WTC11 (cell line): Measurements from ENCODE around the gene ADAM22. TPM values are rescaled to one million over a fixed set of nuclear protein-coding genes. Genes with fewer than 3 reads are reported as not detected.

Source experiments
- ATAC-seq: fragments of 200-7000 bp; cut with Tn5 transposase; 2 replicates; pipeline ENCODE4 v1.10.0; 2021; ENCODE audit warnings: mild to moderate bottlenecking, moderate library complexity
- CTCF ChIA-PET: fragments of 300-600 bp; sonication (Branson Sonifier 250); formaldehyde crosslinking; loops from one replicate; lab custom pipeline; 2021; ENCODE audit warnings: antibody characterized with exemption; lab: Charles Lee
- POLR2A ChIA-PET: fragments of 350-600 bp; sonication (Branson Sonifier 250); formaldehyde crosslinking; loops from one replicate; lab custom pipeline; 2021; ENCODE audit warnings: antibody characterized with exemption; lab: Charles Lee
- DNase-seq: peaks from one replicate; pipeline ENCODE4 v3.0.0; 2021; ENCODE audit warnings: low spot score
- H3K27ac Mint-ChIP-seq: 2 replicates; pipeline ENCODE4 v1.8.0; 2021; ENCODE audit warnings: mixed read lengths
- H3K27me3 Mint-ChIP-seq: 2 replicates; pipeline ENCODE4 v1.8.0; 2021; ENCODE audit warnings: low read depth, mild to moderate bottlenecking, moderate library complexity, mixed read lengths
- H3K36me3 Mint-ChIP-seq: 2 replicates; pipeline ENCODE4 v1.8.0; 2021; ENCODE audit warnings: mixed read lengths
- H3K4me1 Mint-ChIP-seq: 2 replicates; pipeline ENCODE4 v1.8.0; 2022; ENCODE audit warnings: mixed read lengths
- H3K4me3 Mint-ChIP-seq: 2 replicates; pipeline ENCODE4 v1.8.0; 2021; ENCODE audit warnings: mild to moderate bottlenecking, moderate library complexity, mixed read lengths
- H3K9me3 Mint-ChIP-seq: 2 replicates; pipeline ENCODE4 v1.8.0; 2021; ENCODE audit warnings: mixed read lengths
- CREB1 ChIP-seq: sonication (generic); formaldehyde crosslinking; IDR thresholded peaks from 2 replicates; pipeline ENCODE4 v1.8.0; 2023; ENCODE audit warnings: mild to moderate bottlenecking, missing genetic modification reagents
- E2F4 ChIP-seq: sonication (generic); formaldehyde crosslinking; IDR thresholded peaks from 2 replicates; pipeline ENCODE4 v1.8.1; 2022; ENCODE audit warnings: low read depth, mild to moderate bottlenecking, moderate library complexity, missing genetic modification reagents, borderline replicate concordance
- FOXP4 ChIP-seq: sonication (generic); formaldehyde crosslinking; IDR thresholded peaks from 2 replicates; pipeline ENCODE4 v1.8.0; 2022; ENCODE audit warnings: mild to moderate bottlenecking, missing genetic modification reagents
- GTF2I ChIP-seq: fragments of 250-450 bp; sonication (Bioruptor Pico); conservative IDR thresholded peaks from 2 replicates; pipeline ENCODE4 v1.4.0; 2021; ENCODE audit warnings: mild to moderate bottlenecking
- HMGA2 ChIP-seq: fragments of 250-450 bp; sonication (Bioruptor Pico); IDR thresholded peaks from 2 replicates; pipeline ENCODE4 v1.4.0; 2021; ENCODE audit warnings: mild to moderate bottlenecking, moderate library complexity
- NFE2L1 ChIP-seq: sonication (generic); formaldehyde crosslinking; IDR thresholded peaks from 2 replicates; pipeline ENCODE4 v1.8.1; 2023; ENCODE audit warnings: missing genetic modification reagents
- NR1H2 ChIP-seq: sonication (generic); formaldehyde crosslinking; IDR thresholded peaks from 2 replicates; pipeline ENCODE4 v1.9.0; 2021; ENCODE audit warnings: mild to moderate bottlenecking, moderate library complexity, missing genetic modification reagents
- ZNF512 ChIP-seq: sonication (generic); formaldehyde crosslinking; IDR thresholded peaks from 2 replicates; pipeline ENCODE4 v1.8.1; 2022; ENCODE audit warnings: missing genetic modification reagents, borderline replicate concordance
- total RNA-seq: library from RNA; stranded (reverse); gene quantifications from 3 replicates; pipeline ENCODE4 v1.2.3, GENCODE V29; 2021
- TF ChIP-seq, protein P1 (sequence below): sonication (generic); formaldehyde crosslinking; IDR thresholded peaks from 2 replicates; pipeline ENCODE4 v1.8.0; 2023; ENCODE audit warnings: mild to moderate bottlenecking, missing genetic modification reagents
- TF ChIP-seq, protein P2 (sequence below): sonication (generic); formaldehyde crosslinking; IDR thresholded peaks from 2 replicates; pipeline ENCODE4 v1.8.0; 2022; ENCODE audit warnings: missing genetic modification reagents
- TF ChIP-seq, protein P3 (sequence below): fragments of 250-450 bp; sonication (Bioruptor Pico); IDR thresholded peaks from 2 replicates; pipeline ENCODE4 v1.9.0; 2021; ENCODE audit warnings: mild to moderate bottlenecking
- TF ChIP-seq, protein P4 (sequence below): sonication (generic); formaldehyde crosslinking; IDR thresholded peaks from 2 replicates; pipeline ENCODE4 v1.8.1; 2023; ENCODE audit warnings: mild to moderate bottlenecking, missing genetic modification reagents, moderate library complexity

Gene ADAM22
- total RNA-seq, 1 experiment from 2014 or later, result 12.4 TPM

DNA sequence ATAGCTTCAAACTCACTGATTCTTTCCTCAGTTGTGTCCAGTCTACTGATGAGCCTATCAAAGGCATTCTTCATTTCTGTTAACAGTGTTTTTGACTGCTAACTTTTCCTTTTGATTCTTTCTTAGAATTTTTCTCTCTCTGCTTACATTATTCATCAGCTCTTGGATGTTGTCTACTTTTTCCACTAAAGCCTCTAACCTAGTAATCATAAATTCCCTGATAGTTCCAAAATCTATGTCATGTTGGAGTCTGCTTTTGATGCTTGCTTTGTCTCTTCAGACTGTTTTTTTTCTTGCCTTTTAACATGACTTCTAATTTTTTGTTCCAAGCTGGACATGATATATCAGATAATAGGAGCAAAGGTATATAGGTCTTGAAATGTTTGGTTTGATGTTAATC lies 78.0 kb downstream of the ADAM22 start:
- TF ChIP-seq CREB1 (CRISPR knock-in tag) (no peak), NFE2L1 (CRISPR knock-in tag) (no peak), E2F4 (CRISPR knock-in tag) (no peak), GTF2I (CRISPR knock-in tag) (no peak), HMGA2 (no peak), NR1H2 (CRISPR knock-in tag) (no peak), ZNF512 (CRISPR knock-in tag) (no peak), FOXP4 (no peak)
- TF ChIP-seq, protein P1, sequence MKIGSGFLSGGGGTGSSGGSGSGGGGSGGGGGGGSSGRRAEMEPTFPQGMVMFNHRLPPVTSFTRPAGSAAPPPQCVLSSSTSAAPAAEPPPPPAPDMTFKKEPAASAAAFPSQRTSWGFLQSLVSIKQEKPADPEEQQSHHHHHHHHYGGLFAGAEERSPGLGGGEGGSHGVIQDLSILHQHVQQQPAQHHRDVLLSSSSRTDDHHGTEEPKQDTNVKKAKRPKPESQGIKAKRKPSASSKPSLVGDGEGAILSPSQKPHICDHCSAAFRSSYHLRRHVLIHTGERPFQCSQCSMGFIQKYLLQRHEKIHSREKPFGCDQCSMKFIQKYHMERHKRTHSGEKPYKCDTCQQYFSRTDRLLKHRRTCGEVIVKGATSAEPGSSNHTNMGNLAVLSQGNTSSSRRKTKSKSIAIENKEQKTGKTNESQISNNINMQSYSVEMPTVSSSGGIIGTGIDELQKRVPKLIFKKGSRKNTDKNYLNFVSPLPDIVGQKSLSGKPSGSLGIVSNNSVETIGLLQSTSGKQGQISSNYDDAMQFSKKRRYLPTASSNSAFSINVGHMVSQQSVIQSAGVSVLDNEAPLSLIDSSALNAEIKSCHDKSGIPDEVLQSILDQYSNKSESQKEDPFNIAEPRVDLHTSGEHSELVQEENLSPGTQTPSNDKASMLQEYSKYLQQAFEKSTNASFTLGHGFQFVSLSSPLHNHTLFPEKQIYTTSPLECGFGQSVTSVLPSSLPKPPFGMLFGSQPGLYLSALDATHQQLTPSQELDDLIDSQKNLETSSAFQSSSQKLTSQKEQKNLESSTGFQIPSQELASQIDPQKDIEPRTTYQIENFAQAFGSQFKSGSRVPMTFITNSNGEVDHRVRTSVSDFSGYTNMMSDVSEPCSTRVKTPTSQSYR (CRISPR knock-in tag), result no peak
- TF ChIP-seq, protein P2, sequence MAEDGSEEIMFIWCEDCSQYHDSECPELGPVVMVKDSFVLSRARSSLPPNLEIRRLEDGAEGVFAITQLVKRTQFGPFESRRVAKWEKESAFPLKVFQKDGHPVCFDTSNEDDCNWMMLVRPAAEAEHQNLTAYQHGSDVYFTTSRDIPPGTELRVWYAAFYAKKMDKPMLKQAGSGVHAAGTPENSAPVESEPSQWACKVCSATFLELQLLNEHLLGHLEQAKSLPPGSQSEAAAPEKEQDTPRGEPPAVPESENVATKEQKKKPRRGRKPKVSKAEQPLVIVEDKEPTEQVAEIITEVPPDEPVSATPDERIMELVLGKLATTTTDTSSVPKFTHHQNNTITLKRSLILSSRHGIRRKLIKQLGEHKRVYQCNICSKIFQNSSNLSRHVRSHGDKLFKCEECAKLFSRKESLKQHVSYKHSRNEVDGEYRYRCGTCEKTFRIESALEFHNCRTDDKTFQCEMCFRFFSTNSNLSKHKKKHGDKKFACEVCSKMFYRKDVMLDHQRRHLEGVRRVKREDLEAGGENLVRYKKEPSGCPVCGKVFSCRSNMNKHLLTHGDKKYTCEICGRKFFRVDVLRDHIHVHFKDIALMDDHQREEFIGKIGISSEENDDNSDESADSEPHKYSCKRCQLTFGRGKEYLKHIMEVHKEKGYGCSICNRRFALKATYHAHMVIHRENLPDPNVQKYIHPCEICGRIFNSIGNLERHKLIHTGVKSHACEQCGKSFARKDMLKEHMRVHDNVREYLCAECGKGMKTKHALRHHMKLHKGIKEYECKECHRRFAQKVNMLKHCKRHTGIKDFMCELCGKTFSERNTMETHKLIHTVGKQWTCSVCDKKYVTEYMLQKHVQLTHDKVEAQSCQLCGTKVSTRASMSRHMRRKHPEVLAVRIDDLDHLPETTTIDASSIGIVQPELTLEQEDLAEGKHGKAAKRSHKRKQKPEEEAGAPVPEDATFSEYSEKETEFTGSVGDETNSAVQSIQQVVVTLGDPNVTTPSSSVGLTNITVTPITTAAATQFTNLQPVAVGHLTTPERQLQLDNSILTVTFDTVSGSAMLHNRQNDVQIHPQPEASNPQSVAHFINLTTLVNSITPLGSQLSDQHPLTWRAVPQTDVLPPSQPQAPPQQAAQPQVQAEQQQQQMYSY (CRISPR knock-in tag), result no peak
- TF ChIP-seq, protein P3, sequence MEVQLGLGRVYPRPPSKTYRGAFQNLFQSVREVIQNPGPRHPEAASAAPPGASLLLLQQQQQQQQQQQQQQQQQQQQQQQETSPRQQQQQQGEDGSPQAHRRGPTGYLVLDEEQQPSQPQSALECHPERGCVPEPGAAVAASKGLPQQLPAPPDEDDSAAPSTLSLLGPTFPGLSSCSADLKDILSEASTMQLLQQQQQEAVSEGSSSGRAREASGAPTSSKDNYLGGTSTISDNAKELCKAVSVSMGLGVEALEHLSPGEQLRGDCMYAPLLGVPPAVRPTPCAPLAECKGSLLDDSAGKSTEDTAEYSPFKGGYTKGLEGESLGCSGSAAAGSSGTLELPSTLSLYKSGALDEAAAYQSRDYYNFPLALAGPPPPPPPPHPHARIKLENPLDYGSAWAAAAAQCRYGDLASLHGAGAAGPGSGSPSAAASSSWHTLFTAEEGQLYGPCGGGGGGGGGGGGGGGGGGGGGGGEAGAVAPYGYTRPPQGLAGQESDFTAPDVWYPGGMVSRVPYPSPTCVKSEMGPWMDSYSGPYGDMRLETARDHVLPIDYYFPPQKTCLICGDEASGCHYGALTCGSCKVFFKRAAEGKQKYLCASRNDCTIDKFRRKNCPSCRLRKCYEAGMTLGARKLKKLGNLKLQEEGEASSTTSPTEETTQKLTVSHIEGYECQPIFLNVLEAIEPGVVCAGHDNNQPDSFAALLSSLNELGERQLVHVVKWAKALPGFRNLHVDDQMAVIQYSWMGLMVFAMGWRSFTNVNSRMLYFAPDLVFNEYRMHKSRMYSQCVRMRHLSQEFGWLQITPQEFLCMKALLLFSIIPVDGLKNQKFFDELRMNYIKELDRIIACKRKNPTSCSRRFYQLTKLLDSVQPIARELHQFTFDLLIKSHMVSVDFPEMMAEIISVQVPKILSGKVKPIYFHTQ (CRISPR knock-in tag), result no peak
- TF ChIP-seq, protein P4, sequence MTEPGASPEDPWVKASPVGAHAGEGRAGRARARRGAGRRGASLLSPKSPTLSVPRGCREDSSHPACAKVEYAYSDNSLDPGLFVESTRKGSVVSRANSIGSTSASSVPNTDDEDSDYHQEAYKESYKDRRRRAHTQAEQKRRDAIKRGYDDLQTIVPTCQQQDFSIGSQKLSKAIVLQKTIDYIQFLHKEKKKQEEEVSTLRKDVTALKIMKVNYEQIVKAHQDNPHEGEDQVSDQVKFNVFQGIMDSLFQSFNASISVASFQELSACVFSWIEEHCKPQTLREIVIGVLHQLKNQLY (CRISPR knock-in tag), result no peak
- H3K27me3 Mint-ChIP-seq, result no peaks in the 10 kb centered on the region
- H3K4me1 Mint-ChIP-seq, result 0 out of 2 replicates have a peak, but pooled peaks cover 5% of the 10 kb centered on the region
- H3K36me3 Mint-ChIP-seq, result no peaks in the 10 kb centered on the region; the same call in 1 of the 2 replicates
- ATAC-seq (no peak), DNase-seq (no peak)
- CTCF ChIA-PET, result no interaction called here
- POLR2A ChIA-PET, result no interaction called here
- H3K4me3 Mint-ChIP-seq, result no peak overlapping the region
- H3K27ac Mint-ChIP-seq, result no peak overlapping the region
- peaks cover 4% of the 10 kb centered on the region; the same call in 1 of the 2 replicates for H3K9me3 Mint-ChIP-seq
